Measurements from ENCODE around the gene GPR160. TPM values are rescaled to one million over a fixed set of nuclear protein-coding genes. Genes with fewer than 3 reads are reported as not detected.
A peak's percentile ranks its signal among the peaks of the same experiment; 100 is the strongest.

GPR160 gene
- total RNA-seq, 1 donor from 2014 or later: 65.5 TPM

DNA sequence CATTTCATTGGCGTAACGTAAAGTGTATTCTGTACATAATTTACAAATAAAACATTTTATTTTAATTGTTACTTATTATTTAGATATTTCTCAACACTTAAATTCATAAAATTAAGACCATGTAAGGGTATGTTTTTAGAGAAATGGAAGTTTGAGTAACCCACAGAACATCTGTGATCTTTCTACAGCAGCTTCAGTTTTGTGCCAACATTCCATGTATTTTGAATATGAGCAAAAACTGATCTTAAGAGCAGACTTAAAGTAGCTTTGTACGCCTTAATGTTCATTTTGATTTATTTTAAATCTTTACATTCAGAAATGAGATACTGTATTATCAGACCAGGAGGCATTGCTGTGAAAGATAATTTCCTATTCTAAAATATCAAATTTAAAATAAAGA, 44.0 kb upstream of the GPR160 start:
- no peak for TF ChIP-seq CTCF (IDR thresholded peaks at IDR 0.05)
- no peak overlapping the region for H3K4me3 Mint-ChIP-seq
- no peak overlapping the region for H3K27ac Mint-ChIP-seq
- intact Hi-C loops (cut with micrococcal nuclease): no loop called here
- DNase-seq: no peak
- no peak for ATAC-seq (ENCODE audit: low read depth)
- ChIA-PET POLR2A (interaction anchor here (1.0 kb wide), 1 partner anchor 21 kb away, joined by 5 read pairs; no protein-coding TSS in a partner anchor), CTCF (no interaction called here)
- H3K27me3 Mint-ChIP-seq: no peaks in the 10 kb centered on the region
- peaks cover 17% of the 10 kb centered on the region for H3K4me1 Mint-ChIP-seq
- peaks cover 66% of the 10 kb centered on the region for H3K36me3 Mint-ChIP-seq (ENCODE audit: low read depth)
- H3K9me3 Mint-ChIP-seq: peaks cover 2% of the 10 kb centered on the region

DNA sequence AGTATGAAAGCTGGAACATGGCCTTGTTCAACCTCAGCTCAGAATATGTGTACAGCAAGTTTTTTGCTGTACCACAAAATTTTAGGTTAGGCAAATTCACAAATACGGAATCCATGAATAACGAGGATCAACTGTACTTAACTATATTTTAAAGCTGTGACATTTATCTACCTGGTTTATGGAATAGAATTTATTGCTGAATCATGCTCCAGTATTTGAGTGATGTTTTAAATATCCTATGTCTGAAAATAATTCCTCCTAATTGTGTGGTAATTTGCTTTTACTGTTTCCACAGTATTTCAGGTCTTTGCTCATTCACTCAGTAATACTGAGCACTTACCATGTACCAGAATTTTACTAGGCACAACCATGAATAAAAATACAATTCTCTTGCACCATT, 41.7 kb upstream of the GPR160 start:
- H3K27ac Mint-ChIP-seq: peak overlapping the region; percentile 10
- peaks cover 4% of the 10 kb centered on the region for H3K9me3 Mint-ChIP-seq
- POLR2A ChIA-PET: interaction anchor here (0.8 kb wide), 1 partner anchor 29 kb away, joined by 4 read pairs; the partner anchor contains the start of gene SEC62
- H3K4me1 Mint-ChIP-seq: peaks cover 31% of the 10 kb centered on the region
- CTCF ChIA-PET: no interaction called here
- DNase-seq (no peak), ATAC-seq (ENCODE audit: low read depth) (no peak)
- no peaks in the 10 kb centered on the region for H3K27me3 Mint-ChIP-seq
- TF ChIP-seq CTCF (IDR thresholded peaks at IDR 0.05): no peak
- no peak overlapping the region for H3K4me3 Mint-ChIP-seq
- intact Hi-C loops (cut with micrococcal nuclease): no loop called here
- peaks cover 56% of the 10 kb centered on the region for H3K36me3 Mint-ChIP-seq (ENCODE audit: low read depth)

- Mint-ChIP-seq H3K27me3 (no peaks in the 10 kb centered on the region), H3K4me1 (peaks cover 52% of the 10 kb centered on the region), H3K27ac (peak overlapping the region; percentile 70), H3K9me3 (peaks cover 2% of the 10 kb centered on the region), H3K4me3 (peak overlapping the region; percentile 11), H3K36me3 (ENCODE audit: low read depth) (peaks cover 36% of the 10 kb centered on the region)
- TF ChIP-seq CTCF (IDR thresholded peaks at IDR 0.05): no peak
- intact Hi-C loops (cut with micrococcal nuclease): loop anchor here (2.0 kb wide), 1 partner anchor 16 kb away; no protein-coding TSS in a partner anchor
- DNase-seq: no peak
- peak; percentile 25 for ATAC-seq (ENCODE audit: low read depth)
- ChIA-PET CTCF (interaction anchor here (1.5 kb wide), 1 partner anchor 67 kb away, joined by 4 read pairs; no protein-coding TSS in a partner anchor), POLR2A (interaction anchor here (0.6 to 1.6 kb wide), 2 partner anchors 32 to 46 kb away, joined by 3 to 8 read pairs; partner anchors contain the start of gene SEC62)
These were observed 39.1 kb upstream of the GPR160 start for GRCh38 chr3:169998668-169999131.

GRCh38 chr3:169999433-169999832, 38.4 kb upstream of the GPR160 start:
- ChIA-PET POLR2A (interaction anchor here (1.6 kb wide), 1 partner anchor 32 kb away, joined by 8 read pairs; the partner anchor contains the start of gene SEC62), CTCF (interaction anchor here (1.5 kb wide), 1 partner anchor 67 kb away, joined by 4 read pairs; no protein-coding TSS in a partner anchor)
- H3K9me3 Mint-ChIP-seq: peaks cover 2% of the 10 kb centered on the region
- DNase-seq (no peak), ATAC-seq (ENCODE audit: low read depth) (peak; percentile 78)
- intact Hi-C loops (cut with micrococcal nuclease): loop anchor here (2.0 kb wide), 1 partner anchor 15 kb away; no protein-coding TSS in a partner anchor
- peak overlapping the region; percentile 15 for H3K4me3 Mint-ChIP-seq
- peak overlapping the region; percentile 70 for H3K27ac Mint-ChIP-seq
- peaks cover 58% of the 10 kb centered on the region for H3K4me1 Mint-ChIP-seq
- no peak for TF ChIP-seq CTCF (IDR thresholded peaks at IDR 0.05)
- peaks cover 33% of the 10 kb centered on the region for H3K36me3 Mint-ChIP-seq (ENCODE audit: low read depth)
- no peaks in the 10 kb centered on the region for H3K27me3 Mint-ChIP-seq

DNA sequence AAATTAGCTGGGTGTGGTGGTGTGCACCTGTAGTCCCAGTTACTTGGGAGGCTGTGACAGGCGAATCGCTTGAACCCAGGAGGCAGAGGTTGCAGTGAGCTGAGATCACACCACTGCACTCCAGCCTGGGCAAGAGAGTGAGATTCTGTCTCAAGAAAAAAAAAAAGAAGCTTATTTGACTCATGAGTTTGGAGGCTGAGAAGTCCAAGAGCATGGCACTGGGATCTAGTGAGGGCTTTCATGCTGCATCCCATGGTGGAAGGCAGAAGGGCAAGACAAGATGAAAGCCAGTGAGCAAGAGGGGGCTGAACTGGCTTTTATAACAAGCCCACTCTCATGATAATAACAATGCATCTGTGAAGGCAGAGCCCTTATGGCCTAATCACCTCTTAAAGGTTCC, 37.7 kb upstream of the GPR160 start:
- DNase-seq (no peak), ATAC-seq (ENCODE audit: low read depth) (no peak)
- TF ChIP-seq CTCF (IDR thresholded peaks at IDR 0.05): no peak
- intact Hi-C loops (cut with micrococcal nuclease): no loop called here
- H3K36me3 Mint-ChIP-seq (ENCODE audit: low read depth): peaks cover 29% of the 10 kb centered on the region
- ChIA-PET CTCF (no interaction called here), POLR2A (interaction anchor here (0.6 to 1.6 kb wide), 5 partner anchors 15 to 353 kb away, joined by 3 to 8 read pairs (median 3); partner anchors contain the start of gene SEC62)
- H3K27me3 Mint-ChIP-seq: no peaks in the 10 kb centered on the region
- H3K4me3 Mint-ChIP-seq: no peak overlapping the region
- peaks cover 2% of the 10 kb centered on the region for H3K9me3 Mint-ChIP-seq
- no peak overlapping the region for H3K27ac Mint-ChIP-seq
- H3K4me1 Mint-ChIP-seq: peaks cover 62% of the 10 kb centered on the region
